ENCODE measurements around the gene PAMR1. TPM values are rescaled to one million over a fixed set of nuclear protein-coding genes. Genes with fewer than 3 reads are reported as not detected.

PAMR1 gene
- total and polyA plus RNA-seq, 2 donors (not counting 3 experiments of a cell fraction or from before 2014, with no cell fraction given): not detected

DNA sequence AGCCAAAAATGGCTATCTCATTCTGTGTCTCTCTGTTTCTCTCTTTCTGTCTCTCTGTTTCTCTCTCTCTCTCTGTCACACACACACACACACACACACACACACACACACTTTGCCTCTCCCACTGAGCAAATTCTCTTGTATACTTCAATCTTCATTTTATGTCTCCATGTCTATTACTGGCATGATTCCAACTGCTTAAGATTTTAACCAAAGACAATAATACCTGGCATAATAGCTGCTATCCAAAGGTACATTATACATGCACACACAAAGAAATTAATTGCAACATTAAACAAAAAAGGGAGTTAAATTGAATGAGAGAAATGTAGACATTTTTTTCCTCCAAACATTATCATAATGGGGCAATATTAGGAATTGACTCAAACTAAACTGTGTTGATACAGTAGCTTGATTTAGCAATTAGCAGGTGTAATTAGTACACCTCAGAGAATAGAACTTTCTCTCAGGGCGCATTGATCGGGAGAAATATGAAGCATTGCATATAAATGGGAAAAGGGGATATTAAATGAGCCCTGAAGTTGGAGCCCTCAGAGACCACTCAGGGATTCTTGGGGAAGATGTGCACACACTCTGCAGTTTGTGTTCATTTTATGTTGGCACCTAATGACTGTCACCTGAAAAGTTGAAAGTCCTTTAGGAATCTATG, 88.7 kb downstream of the PAMR1 start:
- H3K4me3 ChIP-seq (replicated peaks in 1 of 3; ENCODE audit: insufficient read depth in 1 of 3, low read depth in 1 of 3, low read length in 3 of 3): no peak overlapping the region
- DNase-seq (ENCODE audit: low read depth, low spot score) (no peak), FAIRE-seq (no peak)
- peaks cover 0 to 4% of the 10 kb centered on the region in 2 experiments for H3K27me3 ChIP-seq (ENCODE audit: control insufficient read depth in 2 of 2, insufficient read depth in 2 of 2, low read length in 2 of 2)
- intact Hi-C loops (cut with micrococcal nuclease): no loop called here
- H4K20me1 ChIP-seq (replicated peaks; ENCODE audit: control insufficient read depth, extremely low read depth, insufficient read depth, low read length): no peaks in the 10 kb centered on the region
- H3K4me2 ChIP-seq (ENCODE audit: insufficient read depth, low read length): no peak overlapping the region
- no peak overlapping the region for H3K9ac ChIP-seq (replicated peaks; ENCODE audit: extremely low read depth, insufficient read depth, low read length)
- POLR2A ChIA-PET: no interaction called here
- BruUV-seq (replicated peaks): no TSS peak
- H2AFZ ChIP-seq (ENCODE audit: low read depth, low read length): no peak overlapping the region
- no peaks in the 10 kb centered on the region for H3K9me3 ChIP-seq (replicated peaks; ENCODE audit: control insufficient read depth, insufficient read depth, low read length)
- no peaks in the 10 kb centered on the region for H3K79me2 ChIP-seq (ENCODE audit: control insufficient read depth, insufficient read depth, low read length)
- no peaks in the 10 kb centered on the region for H3K36me3 ChIP-seq (ENCODE audit: control insufficient read depth in 2 of 2, extremely low read depth in 1 of 2, insufficient read depth in 2 of 2, low read length in 2 of 2)
- CTCF ChIA-PET: interaction anchor here (0.6 kb wide), 1 partner anchor 13 kb away, joined by 3 read pairs; no protein-coding TSS in a partner anchor
- H3K4me1 ChIP-seq (ENCODE audit: control insufficient read depth, extremely low read depth, insufficient read depth, low read length): no peaks in the 10 kb centered on the region
- H3K27ac ChIP-seq (ENCODE audit: insufficient read depth, low read depth, low read length): no peak overlapping the region
- no peak for TF ChIP-seq POLR2A (IDR thresholded peaks at IDR 0.05; ENCODE audit: low read depth, low read length)
- TF ChIP-seq EZH2 (IDR thresholded peaks at IDR 0.05; ENCODE audit: borderline replicate concordance, low read depth, low read length, severe bottlenecking): no peak
- H3K9me1 ChIP-seq (replicated peaks; ENCODE audit: control insufficient read depth, extremely low read depth, insufficient read depth, low read length): no peaks in the 10 kb centered on the region
- dilution Hi-C loops (cut with MboI; ENCODE audit: extremely low pct_ligation_motif_present, low sequenced_read_pairs): no loop called here

GRCh38 chr11:35433588-35433987, 91.8 kb downstream of the PAMR1 start:
- Histone ChIP-seq H3K27me3 (ENCODE audit: control insufficient read depth in 2 of 2, insufficient read depth in 2 of 2, low read length in 2 of 2) (no peaks in the 10 kb centered on the region), H3K36me3 (ENCODE audit: control insufficient read depth in 2 of 2, extremely low read depth in 1 of 2, insufficient read depth in 2 of 2, low read length in 2 of 2) (no peaks in the 10 kb centered on the region), H3K4me1 (ENCODE audit: control insufficient read depth, extremely low read depth, insufficient read depth, low read length) (no peaks in the 10 kb centered on the region), H2AFZ (ENCODE audit: low read depth, low read length) (no peak overlapping the region), H3K9me1 (replicated peaks; ENCODE audit: control insufficient read depth, extremely low read depth, insufficient read depth, low read length) (no peaks in the 10 kb centered on the region), H3K79me2 (ENCODE audit: control insufficient read depth, insufficient read depth, low read length) (no peaks in the 10 kb centered on the region), H3K4me3 (replicated peaks in 1 of 3; ENCODE audit: insufficient read depth in 1 of 3, low read depth in 1 of 3, low read length in 3 of 3) (no peak overlapping the region), H3K27ac (ENCODE audit: insufficient read depth, low read depth, low read length) (no peak overlapping the region), H3K4me2 (ENCODE audit: insufficient read depth, low read length) (no peak overlapping the region), H4K20me1 (replicated peaks; ENCODE audit: control insufficient read depth, extremely low read depth, insufficient read depth, low read length) (no peaks in the 10 kb centered on the region), H3K9me3 (replicated peaks; ENCODE audit: control insufficient read depth, insufficient read depth, low read length) (no peaks in the 10 kb centered on the region), H3K9ac (replicated peaks; ENCODE audit: extremely low read depth, insufficient read depth, low read length) (no peak overlapping the region)
- no TSS peak for BruUV-seq (replicated peaks)
- no peak for FAIRE-seq
- intact Hi-C loops (cut with micrococcal nuclease): no loop called here
- ChIA-PET POLR2A (no interaction called here), CTCF (no interaction called here)
- TF ChIP-seq POLR2AphosphoS5 (IDR thresholded peaks at IDR 0.05; ENCODE audit: insufficient read depth, low read depth, low read length) (no peak), CTCF (IDR thresholded peaks at IDR 0.05; ENCODE audit: extremely low read depth in 1 of 2, insufficient read depth in 1 of 2, low read depth in 1 of 2, low read length in 2 of 2) (no peak), MYC (IDR thresholded peaks at IDR 0.05; ENCODE audit: low read depth, low read length) (no peak)
- TF ChIP-seq, protein P1, sequence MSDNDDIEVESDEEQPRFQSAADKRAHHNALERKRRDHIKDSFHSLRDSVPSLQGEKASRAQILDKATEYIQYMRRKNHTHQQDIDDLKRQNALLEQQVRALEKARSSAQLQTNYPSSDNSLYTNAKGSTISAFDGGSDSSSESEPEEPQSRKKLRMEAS (IDR thresholded peaks at IDR 0.05; ENCODE audit: insufficient read depth, insufficient read length): no peak
- dilution Hi-C loops (cut with MboI; ENCODE audit: extremely low pct_ligation_motif_present, low sequenced_read_pairs): no loop called here
- no peak for DNase-seq (ENCODE audit: low read depth, low spot score)
